SK-N-SH treated with all-trans-retinoic acid at 6 μM for 48 hours (cell line): ENCODE measurements around the gene RTL9.
"Not testable (repeated sequence)": the region's sequence is repeated elsewhere in the genome, so short reads cannot be mapped to it uniquely, and the experiment has no call there.

ENCODE experiments used
- ARNTL ChIP-seq: fragments of 450-650 bp; formaldehyde crosslinking; IDR thresholded peaks from 2 replicates; pipeline ENCODE4 v1.5.0; 2020; ENCODE audit warnings: low read depth, mild to moderate bottlenecking, moderate library complexity, borderline replicate concordance
- BACH2 ChIP-seq: fragments of 250-450 bp; sonication (Bioruptor Pico); IDR thresholded peaks from 2 replicates; pipeline ENCODE4 v1.9.0; 2021; ENCODE audit warnings: mild to moderate bottlenecking, borderline replicate concordance
- CSDC2 ChIP-seq: fragments of 250-450 bp; sonication (Bioruptor Pico); IDR thresholded peaks from 2 replicates; pipeline ENCODE4 v1.5.0; 2020; ENCODE audit warnings: mild to moderate bottlenecking, moderate library complexity
- ISL1 ChIP-seq: fragments of 250-450 bp; sonication (Bioruptor Pico); IDR thresholded peaks from 2 replicates; pipeline ENCODE4 v2.1.2; 2022; ENCODE audit warnings: mild to moderate bottlenecking, moderate library complexity
- OSR1 ChIP-seq: fragments of 250-450 bp; sonication (Bioruptor Pico); IDR thresholded peaks from 2 replicates; pipeline ENCODE4 v1.8.0; 2022; ENCODE audit warnings: moderate library complexity, mild to moderate bottlenecking, inconsistent platforms
- PPARA ChIP-seq: fragments of 250-450 bp; sonication (Bioruptor Pico); IDR thresholded peaks from 2 replicates; pipeline ENCODE4 v1.5.0; 2020; ENCODE audit warnings: mild to moderate bottlenecking, borderline replicate concordance
- RARB ChIP-seq: fragments of 250-450 bp; sonication (Bioruptor Pico); IDR thresholded peaks from 2 replicates; pipeline ENCODE4 v1.8.0; 2021; ENCODE audit warnings: mild to moderate bottlenecking, moderate library complexity
- SNAI2 ChIP-seq: fragments of 250-450 bp; sonication (Bioruptor Pico); IDR thresholded peaks from 2 replicates; pipeline ENCODE4 v1.5.0; 2020; ENCODE audit warnings: mild to moderate bottlenecking, moderate library complexity
- TOX ChIP-seq: fragments of 250-450 bp; sonication (Bioruptor Pico); IDR thresholded peaks from 2 replicates; pipeline ENCODE4 v1.8.0; 2021; ENCODE audit warnings: mild to moderate bottlenecking, moderate library complexity, borderline replicate concordance
- ZFP3 ChIP-seq: fragments of 250-450 bp; sonication (Bioruptor Pico); IDR thresholded peaks from 2 replicates; pipeline ENCODE4 v1.5.0; 2020; ENCODE audit warnings: mild to moderate bottlenecking, moderate library complexity
- ZNF565 ChIP-seq: fragments of 450-650 bp; formaldehyde crosslinking; conservative IDR thresholded peaks from 2 replicates; pipeline ENCODE4 v1.5.0; 2020; ENCODE audit warnings: low read depth, mild to moderate bottlenecking, moderate library complexity
- TF ChIP-seq, protein P1 (sequence below): fragments of 250-450 bp; sonication (Bioruptor Pico); IDR thresholded peaks from 2 replicates; pipeline ENCODE4 v1.8.0; 2020; ENCODE audit warnings: mild to moderate bottlenecking, moderate library complexity, borderline replicate concordance
- TF ChIP-seq, protein P2 (sequence below): fragments of 250-450 bp; sonication (Bioruptor Pico); IDR thresholded peaks from 2 replicates; pipeline ENCODE4 v1.8.0; 2021; ENCODE audit warnings: low read depth, mild to moderate bottlenecking, moderate library complexity, borderline replicate concordance

DNA sequence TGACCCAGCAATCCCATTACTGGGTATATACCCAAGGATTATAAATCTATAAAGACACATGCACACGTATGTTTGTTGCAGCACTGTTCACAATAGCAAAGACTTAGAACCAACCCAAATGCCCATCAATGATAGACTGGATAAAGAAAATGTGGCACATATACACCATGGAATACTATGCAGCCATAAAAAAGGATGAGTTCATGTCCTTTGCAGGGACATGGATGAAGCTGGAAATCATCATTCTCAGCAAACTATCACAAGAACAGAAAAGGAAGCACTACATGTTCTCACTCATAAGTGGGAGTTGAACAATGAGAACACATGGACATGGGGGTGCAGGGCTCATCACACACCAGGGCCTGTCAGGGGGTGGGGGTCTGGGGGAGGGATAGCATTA, 25.2 kb upstream of the RTL9 start:
- not testable (repeated sequence) for TF ChIP-seq ZNF565 (CRISPR knock-in tag); ARNTL (CRISPR knock-in tag); SNAI2 (CRISPR knock-in tag); RARB (CRISPR knock-in tag); ISL1 (CRISPR knock-in tag); BACH2 (CRISPR knock-in tag); OSR1; PPARA (CRISPR knock-in tag); CSDC2 (CRISPR knock-in tag); ZFP3 (CRISPR knock-in tag); TOX (CRISPR knock-in tag)
- TF ChIP-seq, protein P1, sequence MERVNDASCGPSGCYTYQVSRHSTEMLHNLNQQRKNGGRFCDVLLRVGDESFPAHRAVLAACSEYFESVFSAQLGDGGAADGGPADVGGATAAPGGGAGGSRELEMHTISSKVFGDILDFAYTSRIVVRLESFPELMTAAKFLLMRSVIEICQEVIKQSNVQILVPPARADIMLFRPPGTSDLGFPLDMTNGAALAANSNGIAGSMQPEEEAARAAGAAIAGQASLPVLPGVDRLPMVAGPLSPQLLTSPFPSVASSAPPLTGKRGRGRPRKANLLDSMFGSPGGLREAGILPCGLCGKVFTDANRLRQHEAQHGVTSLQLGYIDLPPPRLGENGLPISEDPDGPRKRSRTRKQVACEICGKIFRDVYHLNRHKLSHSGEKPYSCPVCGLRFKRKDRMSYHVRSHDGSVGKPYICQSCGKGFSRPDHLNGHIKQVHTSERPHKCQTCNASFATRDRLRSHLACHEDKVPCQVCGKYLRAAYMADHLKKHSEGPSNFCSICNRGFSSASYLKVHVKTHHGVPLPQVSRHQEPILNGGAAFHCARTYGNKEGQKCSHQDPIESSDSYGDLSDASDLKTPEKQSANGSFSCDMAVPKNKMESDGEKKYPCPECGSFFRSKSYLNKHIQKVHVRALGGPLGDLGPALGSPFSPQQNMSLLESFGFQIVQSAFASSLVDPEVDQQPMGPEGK, result not testable (repeated sequence)
- TF ChIP-seq, protein P2, sequence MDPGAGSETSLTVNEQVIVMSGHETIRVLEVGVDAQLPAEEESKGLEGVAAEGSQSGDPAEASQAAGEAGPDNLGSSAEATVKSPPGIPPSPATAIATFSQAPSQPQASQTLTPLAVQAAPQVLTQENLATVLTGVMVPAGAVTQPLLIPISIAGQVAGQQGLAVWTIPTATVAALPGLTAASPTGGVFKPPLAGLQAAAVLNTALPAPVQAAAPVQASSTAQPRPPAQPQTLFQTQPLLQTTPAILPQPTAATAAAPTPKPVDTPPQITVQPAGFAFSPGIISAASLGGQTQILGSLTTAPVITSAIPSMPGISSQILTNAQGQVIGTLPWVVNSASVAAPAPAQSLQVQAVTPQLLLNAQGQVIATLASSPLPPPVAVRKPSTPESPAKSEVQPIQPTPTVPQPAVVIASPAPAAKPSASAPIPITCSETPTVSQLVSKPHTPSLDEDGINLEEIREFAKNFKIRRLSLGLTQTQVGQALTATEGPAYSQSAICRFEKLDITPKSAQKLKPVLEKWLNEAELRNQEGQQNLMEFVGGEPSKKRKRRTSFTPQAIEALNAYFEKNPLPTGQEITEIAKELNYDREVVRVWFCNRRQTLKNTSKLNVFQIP, result not testable (repeated sequence)
